ENCODE results near the gene CTDP1. TPM values are rescaled to one million over a fixed set of nuclear protein-coding genes. Genes with fewer than 3 reads are reported as not detected.

CTDP1 gene
- polyA plus RNA-seq, 1 experiment: 12.9 TPM

DNA sequence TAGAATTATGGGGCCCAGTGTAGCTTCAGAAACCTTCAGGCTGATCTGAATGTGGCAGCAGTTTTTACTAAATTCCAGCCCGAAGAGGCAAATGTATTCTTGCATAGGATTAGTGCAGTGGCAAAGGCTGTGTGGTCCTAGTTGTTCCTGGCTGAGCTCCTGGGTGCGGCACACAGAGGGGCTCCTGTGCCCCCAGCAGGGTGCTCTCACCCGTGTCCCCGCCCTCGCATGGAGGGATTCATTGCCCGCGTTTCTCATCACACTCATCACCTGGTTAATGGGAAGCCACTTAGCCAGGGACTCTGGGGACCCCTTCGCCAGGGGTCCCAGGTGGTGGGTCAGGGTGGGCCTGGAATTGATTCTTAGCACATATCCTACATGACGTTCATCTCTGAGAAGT is 122.0 kb downstream of the CTDP1 start:
- Histone ChIP-seq H3K36me3 (ENCODE audit: control insufficient read depth, insufficient read depth, low read length) (no peaks in the 10 kb centered on the region), H3K4me3 (ENCODE audit: low read depth, low read length) (no peak overlapping the region), H3K27me3 (ENCODE audit: control insufficient read depth, insufficient read depth, low read length) (peaks cover 30% of the 10 kb centered on the region)
- TF ChIP-seq, protein P1, sequence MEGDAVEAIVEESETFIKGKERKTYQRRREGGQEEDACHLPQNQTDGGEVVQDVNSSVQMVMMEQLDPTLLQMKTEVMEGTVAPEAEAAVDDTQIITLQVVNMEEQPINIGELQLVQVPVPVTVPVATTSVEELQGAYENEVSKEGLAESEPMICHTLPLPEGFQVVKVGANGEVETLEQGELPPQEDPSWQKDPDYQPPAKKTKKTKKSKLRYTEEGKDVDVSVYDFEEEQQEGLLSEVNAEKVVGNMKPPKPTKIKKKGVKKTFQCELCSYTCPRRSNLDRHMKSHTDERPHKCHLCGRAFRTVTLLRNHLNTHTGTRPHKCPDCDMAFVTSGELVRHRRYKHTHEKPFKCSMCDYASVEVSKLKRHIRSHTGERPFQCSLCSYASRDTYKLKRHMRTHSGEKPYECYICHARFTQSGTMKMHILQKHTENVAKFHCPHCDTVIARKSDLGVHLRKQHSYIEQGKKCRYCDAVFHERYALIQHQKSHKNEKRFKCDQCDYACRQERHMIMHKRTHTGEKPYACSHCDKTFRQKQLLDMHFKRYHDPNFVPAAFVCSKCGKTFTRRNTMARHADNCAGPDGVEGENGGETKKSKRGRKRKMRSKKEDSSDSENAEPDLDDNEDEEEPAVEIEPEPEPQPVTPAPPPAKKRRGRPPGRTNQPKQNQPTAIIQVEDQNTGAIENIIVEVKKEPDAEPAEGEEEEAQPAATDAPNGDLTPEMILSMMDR (IDR thresholded peaks at IDR 0.05; ENCODE audit: insufficient read depth, low read depth, low read length): no peak
- ChIA-PET CTCF (no interaction called here), POLR2A (no interaction called here)
- no peak for DNase-seq (ENCODE audit: low read depth)

DNA sequence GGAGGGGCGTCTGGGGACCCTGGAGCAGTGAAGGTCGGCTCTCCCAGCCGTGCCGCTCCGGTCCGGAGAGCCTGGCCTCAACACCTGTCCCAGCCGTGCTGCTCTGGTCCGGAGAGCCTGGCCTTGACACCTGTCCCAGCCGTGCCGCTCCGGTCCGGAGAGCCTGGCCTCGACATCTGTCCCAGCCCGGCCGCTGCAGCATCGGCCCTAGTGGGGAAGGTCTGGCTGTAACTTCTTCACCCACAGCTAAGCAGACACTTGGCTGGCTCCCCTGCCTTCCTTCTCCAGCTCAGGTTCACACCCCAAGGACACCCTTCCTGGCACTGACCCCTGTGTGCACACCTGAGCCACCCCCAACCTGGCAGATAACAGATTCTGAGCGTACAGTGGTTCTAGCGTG is 122.7 kb downstream of the CTDP1 start:
- H3K36me3 ChIP-seq (ENCODE audit: control insufficient read depth, insufficient read depth, low read length): no peaks in the 10 kb centered on the region
- ChIA-PET CTCF (no interaction called here), POLR2A (no interaction called here)
- DNase-seq (ENCODE audit: low read depth): no peak
- TF ChIP-seq, protein P1 (IDR thresholded peaks at IDR 0.05; ENCODE audit: insufficient read depth, low read depth, low read length): no peak
- peaks cover 24% of the 10 kb centered on the region for H3K27me3 ChIP-seq (ENCODE audit: control insufficient read depth, insufficient read depth, low read length)
- no peak overlapping the region for H3K4me3 ChIP-seq (ENCODE audit: low read depth, low read length)

DNA sequence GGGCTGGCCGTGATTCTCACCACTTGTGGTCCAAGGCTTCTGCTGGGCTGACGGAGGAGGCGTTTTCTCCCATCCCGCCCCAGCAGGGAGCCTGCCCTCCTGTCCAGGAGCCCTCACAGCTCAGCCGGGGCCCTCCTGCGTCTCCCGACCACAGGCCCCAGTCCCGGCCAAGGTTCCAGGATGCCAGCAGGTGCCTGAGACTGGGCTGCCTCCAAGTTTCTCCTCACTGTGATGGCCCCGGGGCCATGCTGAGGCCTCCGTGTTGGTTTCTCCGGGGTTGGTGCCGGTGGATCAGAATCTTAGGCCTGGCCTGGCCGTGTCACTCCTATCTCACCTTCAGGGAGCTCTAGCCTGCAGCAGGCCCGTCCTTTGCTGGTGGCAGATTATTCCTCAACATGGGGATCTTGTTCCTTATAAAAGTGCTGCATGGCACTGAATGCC is 124.0 kb downstream of the CTDP1 start:
- ChIA-PET POLR2A (no interaction called here), CTCF (interaction anchor here (0.6 kb wide), 1 partner anchor 24 kb away, joined by 3 read pairs; no protein-coding TSS in a partner anchor)
- Histone ChIP-seq H3K4me3 (ENCODE audit: low read depth, low read length) (no peak overlapping the region), H3K36me3 (ENCODE audit: control insufficient read depth, insufficient read depth, low read length) (no peaks in the 10 kb centered on the region), H3K27me3 (ENCODE audit: control insufficient read depth, insufficient read depth, low read length) (peaks cover 15% of the 10 kb centered on the region)
- no peak for DNase-seq (ENCODE audit: low read depth)
- TF ChIP-seq, protein P1 (IDR thresholded peaks at IDR 0.05; ENCODE audit: insufficient read depth, low read depth, low read length): no peak

Other genes with a start within 250 kb of the CTDP1 start
- gene KCNG2, start 118.1 kb downstream of the CTDP1 start, polyA plus RNA-seq (2011; rRNA removed): not detected in 2 replicates